SK-N-MC (cell line): Measurements from ENCODE around the gene OR7G3.

Source experiments
- DNase-seq: peaks from one replicate; pipeline ENCODE4 v3.0.0-alpha.2; 2011; ENCODE audit warnings: low read depth, low spot score
- H3K27ac ChIP-seq: fragments of 200-600 bp; sonication (generic); 2 replicates; pipeline ENCODE4 v1.5.1; 2016; ENCODE audit warnings: mixed run types
- H3K36me3 ChIP-seq: fragments of 200-600 bp; sonication (generic); 2 replicates; pipeline ENCODE4 v1.6.1; 2017; ENCODE audit warnings: antibody characterized with exemption, low read length, mixed read lengths; ENCODE audit not compliant: insufficient read depth
- H3K4me3 ChIP-seq: fragments of 200-600 bp; sonication (generic); 2 replicates; pipeline ENCODE4 v1.5.1; 2016
- H3K9ac ChIP-seq: fragments of 200-600 bp; sonication (generic); 2 replicates; pipeline ENCODE4 v1.8.0; 2017; ENCODE audit warnings: mixed run types, mixed read lengths; ENCODE audit not compliant: insufficient read length
- H3K9me3 ChIP-seq: fragments of 200-600 bp; sonication (generic); 2 replicates; pipeline ENCODE4 v1.6.1; 2017; ENCODE audit warnings: low read depth, mild to moderate bottlenecking, antibody characterized with exemption, low read length, moderate library complexity, mixed read lengths
- EZH2 ChIP-seq: fragments of 200-600 bp; sonication (generic); IDR thresholded peaks from one replicate; pipeline ENCODE4 v1.6.1; 2017; ENCODE audit warnings: antibody characterized with exemption
- FOXP2 ChIP-seq: optimal IDR thresholded peaks from 2 replicates; pipeline ENCODE3; 2011; ENCODE audit warnings: mild to moderate bottlenecking, moderate library complexity; ENCODE audit not compliant: insufficient read depth; ENCODE audit errors: extremely low read length, control extremely low read depth
- POLR2AphosphoS5 ChIP-seq: IDR thresholded peaks from 2 replicates; pipeline ENCODE4 v1.6.1; 2012; ENCODE audit warnings: mild to moderate bottlenecking, low read depth, low read length, borderline replicate concordance

Gene OR7G3

DNA sequence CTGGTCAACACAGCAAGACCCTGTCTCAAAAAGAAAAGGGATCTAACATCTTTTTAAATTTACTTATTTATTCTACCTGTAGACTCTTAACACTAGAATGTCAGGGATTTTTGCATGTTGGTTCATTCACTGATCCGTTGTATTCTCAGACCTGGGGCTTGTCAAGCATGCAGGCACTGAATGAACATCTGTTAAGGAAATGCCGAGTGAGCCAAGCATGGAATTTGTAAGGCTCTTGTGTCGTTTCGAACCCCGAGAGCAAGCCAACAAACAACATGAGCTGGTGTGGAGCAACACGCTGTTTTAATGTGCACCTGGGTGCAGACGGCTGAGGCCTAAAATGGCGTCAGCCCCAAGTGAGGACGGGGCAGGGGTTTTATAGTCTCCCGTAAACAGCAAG lies 49.8 kb downstream of the OR7G3 start:
- Histone ChIP-seq H3K27ac (no peak overlapping the region), H3K9me3 (no peaks in the 10 kb centered on the region), H3K4me3 (no peak overlapping the region), H3K9ac (no peak overlapping the region), H3K36me3 (no peaks in the 10 kb centered on the region)
- no peak for TF ChIP-seq POLR2AphosphoS5
- TF ChIP-seq FOXP2 = no peak
- TF ChIP-seq EZH2 = no peak
- DNase-seq = no peak
